Measurements from ENCODE around the gene DLG2.

- TF ChIP-seq POLR2A (IDR thresholded peaks at IDR 0.05), result no peak
- TF ChIP-seq CTCF (IDR thresholded peaks at IDR 0.05), result no peak
- no peak for TF ChIP-seq POLR2AphosphoS5 (IDR thresholded peaks at IDR 0.05)
Measured at GRCh38 chr11:85094795-85095194, 532.3 kb downstream of the DLG2 start.
